Stomach (tissue), 9 donors: ENCODE data around the gene NCKAP5. TPM values are rescaled to one million over a fixed set of nuclear protein-coding genes. Genes with fewer than 3 reads are reported as not detected.

Experiments used
- DNase-seq, 2 donors: peaks; one replicate each; pipeline versions ENCODE4 v3.0.0 to v3.0.0-alpha.2; 2013 to 2019
- H3K27ac ChIP-seq, 5 donors: fragments of 200-600 bp in 4 of 5; sonication (generic) in 4 of 5; one replicate each; pipeline ENCODE4 v1.5.1; 2013 to 2019; ENCODE audit warnings: mild to moderate bottlenecking in 1 of 5, moderate library complexity in 1 of 5
- H3K27me3 ChIP-seq, 3 donors: fragments of 200-600 bp; sonication (generic); one replicate each; pipeline ENCODE4 v1.5.1; 2017 to 2019; ENCODE audit warnings: mixed run types in 1 of 3
- H3K36me3 ChIP-seq, 4 donors: fragments of 200-600 bp; sonication (generic); 1 replicate in 3 of 4; 2 replicates in 1 of 4; pipeline ENCODE4 v1.5.1; 2016 to 2019
- H3K4me1 ChIP-seq, 4 donors: fragments of 200-600 bp; sonication (generic); one replicate each; pipeline ENCODE4 v1.5.1; 2016 to 2019
- H3K4me3 ChIP-seq, 4 donors: fragments of 200-600 bp; sonication (generic) in 3 of 4; one replicate each; pipeline ENCODE4 v1.5.1; 2016 to 2019; ENCODE audit warnings: mild to moderate bottlenecking in 1 of 4
- H3K9me3 ChIP-seq, 4 donors: fragments of 200-600 bp; sonication (generic); one replicate each; pipeline ENCODE4 v1.5.1; 2016 to 2019
- EP300 ChIP-seq: sonication (generic); formaldehyde crosslinking; IDR thresholded peaks from one replicate; pipeline ENCODE4 v1.6.1; 2017; ENCODE audit warnings: antibody characterized with exemption
- POLR2A ChIP-seq, 4 donors: fragments of 450-650 bp; IDR thresholded peaks; one replicate each; pipeline ENCODE4 v1.6.1; 2016; ENCODE audit warnings: antibody characterized with exemption in 4 of 4, control low read depth in 2 of 4, mild to moderate bottlenecking in 1 of 4, moderate library complexity in 1 of 4
- POLR2AphosphoS5 ChIP-seq, 3 donors: sonication (generic); formaldehyde crosslinking; IDR thresholded peaks; one replicate each; pipeline ENCODE4 v1.6.1; 2016; ENCODE audit warnings: antibody characterized with exemption in 3 of 3
- WGBS, 5 donors: extraction: QIAGEN DNeasy Blood & Tissue Kit in 3 of 5; methylation state at CpG; one replicate each; pipeline versions ENCODE4 v1.1.5 to v1.1.7; 2013 to 2018; 5-methylcytosine and 5-hydroxymethylcytosine counted together
- intact Hi-C: fragments of 100-400 bp; cut with DNase I; formaldehyde crosslinking; loops from one replicate; pipeline ENCODE4 v1.15.1; 2023; ENCODE audit warnings: low total_unique reads
- polyA plus RNA-seq, 3 donors: library from polyadenylated mRNA; stranded (reverse); fragments of 200-250 nt; gene quantifications; one replicate each; pipeline ENCODE4 v1.2.3, GENCODE V29; 2013
- total RNA-seq, 5 donors: library from RNA; depleted of rRNA; stranded (reverse); fragments of >200 nt; gene quantifications; one replicate each; pipeline versions ENCODE4 v1.1.0 to v1.2.3, GENCODE V29; 2014 to 2016
- TF ChIP-seq, protein P1 (sequence below), 7 experiments: fragments of 450-650 bp in 4 of 7; fragments of 200-600 bp in 3 of 7; sonication (generic) in 3 of 7; IDR thresholded peaks; one replicate each; pipeline ENCODE4 v1.5.1; 2016 to 2019; ENCODE audit warnings: antibody characterized with exemption in 7 of 7, control low read depth in 2 of 7, mild to moderate bottlenecking in 1 of 7
- donor health status: healthy with polysubstance abuse.
- donor health status: Bipolar disorder and iron deficiency.
- donor health status: healthy.

NCKAP5 gene
- total and polyA plus RNA-seq, 8 donors = 0.58 to 8.0 (median 1.6) TPM; not detected in 1

GRCh38 chr2:133334923-133335322, 233.3 kb downstream of the NCKAP5 start:
- 45 to 57% (median 50%) methylated on average over 3 of the region's 3 CpGs for WGBS, 5 donors
- intact Hi-C loops = no loop called here
- H3K9me3 ChIP-seq = no peaks in the 10 kb centered on the region
- H3K4me1 ChIP-seq = no peaks in the 10 kb centered on the region
- no peaks in the 10 kb centered on the region for H3K36me3 ChIP-seq
- H3K27me3 ChIP-seq = no peaks in the 10 kb centered on the region
- TF ChIP-seq POLR2A (IDR thresholded peaks at IDR 0.05) (no peak), EP300 (no peak), POLR2AphosphoS5 (IDR thresholded peaks at IDR 0.05) (no peak)
- TF ChIP-seq, protein P1, sequence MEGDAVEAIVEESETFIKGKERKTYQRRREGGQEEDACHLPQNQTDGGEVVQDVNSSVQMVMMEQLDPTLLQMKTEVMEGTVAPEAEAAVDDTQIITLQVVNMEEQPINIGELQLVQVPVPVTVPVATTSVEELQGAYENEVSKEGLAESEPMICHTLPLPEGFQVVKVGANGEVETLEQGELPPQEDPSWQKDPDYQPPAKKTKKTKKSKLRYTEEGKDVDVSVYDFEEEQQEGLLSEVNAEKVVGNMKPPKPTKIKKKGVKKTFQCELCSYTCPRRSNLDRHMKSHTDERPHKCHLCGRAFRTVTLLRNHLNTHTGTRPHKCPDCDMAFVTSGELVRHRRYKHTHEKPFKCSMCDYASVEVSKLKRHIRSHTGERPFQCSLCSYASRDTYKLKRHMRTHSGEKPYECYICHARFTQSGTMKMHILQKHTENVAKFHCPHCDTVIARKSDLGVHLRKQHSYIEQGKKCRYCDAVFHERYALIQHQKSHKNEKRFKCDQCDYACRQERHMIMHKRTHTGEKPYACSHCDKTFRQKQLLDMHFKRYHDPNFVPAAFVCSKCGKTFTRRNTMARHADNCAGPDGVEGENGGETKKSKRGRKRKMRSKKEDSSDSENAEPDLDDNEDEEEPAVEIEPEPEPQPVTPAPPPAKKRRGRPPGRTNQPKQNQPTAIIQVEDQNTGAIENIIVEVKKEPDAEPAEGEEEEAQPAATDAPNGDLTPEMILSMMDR (IDR thresholded peaks at IDR 0.05) = no peak
- H3K27ac ChIP-seq = no peak overlapping the region
- DNase-seq = no peak
- no peak overlapping the region for H3K4me3 ChIP-seq

GRCh38 chr2:133333181-133333580, 235.1 kb downstream of the NCKAP5 start:
- H3K27ac ChIP-seq = no peak overlapping the region
- H3K36me3 ChIP-seq = no peaks in the 10 kb centered on the region
- H3K4me3 ChIP-seq = no peak overlapping the region
- no peak for DNase-seq
- WGBS, 5 donors = 69 to 88% (median 80%) methylated on average over 6 of the region's 6 CpGs
- intact Hi-C loops = no loop called here
- no peaks in the 10 kb centered on the region for H3K4me1 ChIP-seq
- no peak for TF ChIP-seq EP300
- no peak for TF ChIP-seq POLR2A (IDR thresholded peaks at IDR 0.05)
- TF ChIP-seq, protein P1 (IDR thresholded peaks at IDR 0.05) = no peak
- TF ChIP-seq POLR2AphosphoS5 (IDR thresholded peaks at IDR 0.05) = no peak
- H3K27me3 ChIP-seq = no peaks in the 10 kb centered on the region
- H3K9me3 ChIP-seq = no peaks in the 10 kb centered on the region

DNA sequence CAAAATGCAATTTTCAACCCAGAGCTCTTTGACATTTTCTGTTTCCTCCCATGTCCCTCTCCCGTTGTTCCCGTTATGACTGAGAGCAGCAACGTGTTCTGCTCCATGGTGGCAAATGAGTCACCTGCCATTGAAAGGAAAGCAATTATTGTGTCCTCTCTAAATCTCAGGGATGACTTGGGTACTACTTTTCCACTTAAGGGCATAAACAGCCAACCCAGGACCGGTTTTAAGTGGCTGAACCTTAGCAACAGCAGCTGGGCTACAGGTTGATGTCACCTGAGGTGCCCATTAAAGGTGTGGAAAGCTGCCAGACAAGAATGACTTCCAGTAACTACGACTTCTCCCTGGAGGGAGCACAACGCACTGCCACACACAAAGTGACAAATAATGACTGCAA, 236.8 kb downstream of the NCKAP5 start:
- Histone ChIP-seq H3K9me3 (no peaks in the 10 kb centered on the region), H3K4me3 (no peak overlapping the region), H3K4me1 (no peaks in the 10 kb centered on the region), H3K27me3 (no peaks in the 10 kb centered on the region), H3K36me3 (no peaks in the 10 kb centered on the region), H3K27ac (no peak overlapping the region)
- TF ChIP-seq POLR2AphosphoS5 (IDR thresholded peaks at IDR 0.05) = no peak
- TF ChIP-seq POLR2A (IDR thresholded peaks at IDR 0.05) = no peak
- TF ChIP-seq, protein P1 (IDR thresholded peaks at IDR 0.05) = no peak
- TF ChIP-seq EP300 = no peak
- WGBS, 5 donors = 71 to 79% (median 73%) methylated on average over 6 of the region's 6 CpGs
- no peak for DNase-seq
- intact Hi-C loops = no loop called here

DNA sequence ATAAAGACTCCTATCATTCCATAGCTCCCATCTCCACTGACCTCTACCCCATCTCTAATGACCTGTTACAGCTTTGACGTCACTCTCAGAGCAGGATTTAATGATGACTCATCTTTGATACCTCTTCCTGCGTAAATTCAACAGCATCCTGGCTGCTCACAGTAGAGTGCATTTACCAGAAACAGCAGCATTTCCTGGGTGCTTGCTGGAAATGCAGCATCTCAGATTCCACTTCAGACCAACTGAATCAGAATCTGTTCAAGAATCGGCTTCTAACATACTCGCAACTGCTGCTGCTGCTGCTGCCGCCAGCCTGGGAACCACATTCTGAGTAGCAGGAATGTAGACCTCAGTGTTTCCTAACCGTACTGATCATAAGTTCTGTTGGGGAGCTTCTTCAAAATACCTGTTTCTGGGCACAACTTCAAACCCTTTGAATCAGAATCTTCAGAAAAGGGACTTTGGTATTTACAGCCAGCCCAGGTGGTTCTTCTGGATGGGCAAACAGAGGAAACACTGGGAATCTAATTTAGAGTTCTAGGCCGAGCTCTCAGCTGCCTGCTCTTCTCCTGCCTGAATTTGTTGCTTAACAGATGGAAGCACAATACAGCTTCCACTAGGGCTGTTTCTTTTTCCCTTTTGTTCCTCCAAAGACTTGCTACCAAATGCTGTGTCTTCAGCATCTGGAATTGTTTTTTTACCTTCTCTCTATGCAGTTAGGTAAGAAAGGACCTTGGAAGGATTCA, 241.4 kb downstream of the NCKAP5 start:
- WGBS, 5 donors = 71 to 83% (median 76%) methylated on average over 7 of the region's 7 CpGs
- DNase-seq = no peak
- intact Hi-C loops = no loop called here
- H3K27ac ChIP-seq = no peak overlapping the region
- no peaks in the 10 kb centered on the region for H3K9me3 ChIP-seq
- TF ChIP-seq EP300 = no peak
- no peak for TF ChIP-seq POLR2AphosphoS5 (IDR thresholded peaks at IDR 0.05)
- TF ChIP-seq POLR2A (IDR thresholded peaks at IDR 0.05) = no peak
- TF ChIP-seq, protein P1 (IDR thresholded peaks at IDR 0.05) = no peak
- no peak overlapping the region for H3K4me3 ChIP-seq
- H3K4me1 ChIP-seq = no peaks in the 10 kb centered on the region
- no peaks in the 10 kb centered on the region for H3K27me3 ChIP-seq
- H3K36me3 ChIP-seq = no peaks in the 10 kb centered on the region
